Umbilical cord (tissue), 2 donors: ENCODE measurements around the gene TCERG1. TPM values are rescaled to one million over a fixed set of nuclear protein-coding genes. Genes with fewer than 3 reads are reported as not detected.
A peak's percentile ranks its signal among the peaks of the same experiment; 100 is the strongest.
"Not testable (repeated sequence)": the region's sequence is repeated elsewhere in the genome, so short reads cannot be mapped to it uniquely, and the experiment has no call there.

Experiments
- DNase-seq: peaks from one replicate; pipeline ENCODE4 v3.0.0-alpha.2; 2015; ENCODE audit warnings: low spot score
- total RNA-seq: library from RNA; depleted of rRNA; stranded (reverse); fragments of >200 nt; gene quantifications from one replicate; pipeline ENCODE4 v1.2.3, GENCODE V29; 2014; ENCODE audit warnings: low replicate concordance; ENCODE audit not compliant: insufficient read depth

The TCERG1 gene
- total RNA-seq, 1 donor from 2014 or later, result 105 TPM

DNA sequence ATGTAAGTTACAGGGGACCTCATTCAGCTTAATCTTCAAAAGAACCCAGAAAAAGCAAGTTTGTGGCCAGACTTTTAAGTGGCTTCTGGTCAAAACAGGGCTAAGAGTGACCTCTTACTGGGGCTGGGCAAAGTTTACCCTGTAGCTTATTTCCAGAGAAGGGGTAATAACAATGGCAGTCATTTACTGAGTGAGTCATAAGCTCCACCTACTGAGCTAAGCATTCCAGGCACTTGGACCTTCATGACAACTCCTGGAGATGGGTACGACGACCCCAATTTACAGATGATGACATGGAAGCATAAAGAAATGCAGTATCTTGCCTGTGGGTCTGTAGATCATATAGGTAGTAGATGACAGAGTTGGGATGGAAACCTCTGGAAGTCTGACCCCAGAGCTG, 73.6 kb downstream of the TCERG1 start:
- DNase-seq, result no peak

DNA sequence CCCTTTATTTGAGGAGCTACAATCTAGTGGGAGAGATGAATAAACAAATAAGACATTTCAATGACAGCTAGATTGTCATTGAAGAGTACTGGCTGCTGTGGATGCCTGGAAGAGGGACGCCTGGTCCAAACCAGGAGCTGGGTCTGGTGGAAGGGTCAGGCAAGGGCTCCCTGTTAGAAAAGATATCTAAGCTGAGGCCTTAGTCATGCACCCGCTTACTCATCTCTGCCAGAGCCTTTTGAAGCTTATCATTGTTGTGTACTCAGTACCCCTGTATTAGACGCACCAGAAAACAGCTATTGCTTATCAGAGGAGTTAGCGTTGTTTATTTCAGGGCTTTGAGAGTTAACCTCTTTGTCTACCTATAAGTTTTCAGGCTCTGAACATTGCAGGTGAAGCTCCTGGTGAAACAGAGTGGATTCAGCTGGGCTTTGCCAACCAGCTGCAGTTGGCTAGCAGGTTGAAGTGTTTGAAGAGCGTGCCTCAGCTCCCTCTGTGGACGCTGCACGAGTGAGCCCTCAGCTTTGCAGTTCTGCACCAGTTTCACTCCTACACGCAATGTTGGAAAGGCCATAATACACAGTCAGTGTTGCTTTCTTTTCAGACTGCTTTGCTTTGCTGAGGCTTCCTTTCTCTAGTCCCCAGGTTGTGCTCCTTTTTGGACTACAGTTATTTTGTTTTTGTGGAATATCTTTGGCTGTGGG, 74.4 kb downstream of the TCERG1 start:
- peak; percentile 3 for DNase-seq

DNA sequence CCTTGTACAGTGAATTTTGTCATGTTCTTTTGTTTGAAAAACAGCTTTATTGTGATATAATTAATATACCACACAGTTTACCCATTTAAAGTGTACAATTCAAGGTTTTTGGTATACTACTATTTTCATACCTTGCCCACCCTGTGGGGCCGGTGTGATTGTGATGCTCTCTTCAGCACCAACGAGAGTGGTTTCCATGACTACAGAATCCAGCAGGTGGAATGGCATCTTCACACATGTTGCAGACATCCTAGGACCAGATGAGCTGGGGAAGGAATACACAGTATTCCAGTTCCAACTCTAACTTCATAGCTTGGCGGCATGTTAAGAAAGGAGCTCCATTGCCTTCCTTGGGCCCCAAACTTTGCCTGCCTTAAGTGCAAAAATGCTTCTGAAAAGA, 76.6 kb downstream of the TCERG1 start:
- DNase-seq, result no peak

DNA sequence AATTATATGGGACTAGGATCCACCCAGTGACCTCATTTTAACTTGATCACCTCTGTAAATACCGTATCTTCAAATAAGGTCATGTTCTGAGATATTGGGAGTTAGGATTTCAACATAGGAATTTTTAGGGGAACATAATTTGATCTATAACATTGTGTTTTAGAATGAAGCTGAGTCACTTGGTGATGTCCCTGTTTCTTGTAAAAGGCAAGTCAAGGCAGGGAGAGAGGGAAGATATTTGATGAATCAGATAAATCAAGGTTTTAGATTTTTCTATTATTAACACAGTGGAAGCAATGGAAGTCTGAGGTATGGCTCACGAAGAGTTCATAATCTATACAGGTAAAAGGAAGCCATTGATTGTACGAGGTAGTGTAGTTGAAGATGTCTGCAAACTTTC, 80.7 kb downstream of the TCERG1 start:
- DNase-seq, result no peak

DNA sequence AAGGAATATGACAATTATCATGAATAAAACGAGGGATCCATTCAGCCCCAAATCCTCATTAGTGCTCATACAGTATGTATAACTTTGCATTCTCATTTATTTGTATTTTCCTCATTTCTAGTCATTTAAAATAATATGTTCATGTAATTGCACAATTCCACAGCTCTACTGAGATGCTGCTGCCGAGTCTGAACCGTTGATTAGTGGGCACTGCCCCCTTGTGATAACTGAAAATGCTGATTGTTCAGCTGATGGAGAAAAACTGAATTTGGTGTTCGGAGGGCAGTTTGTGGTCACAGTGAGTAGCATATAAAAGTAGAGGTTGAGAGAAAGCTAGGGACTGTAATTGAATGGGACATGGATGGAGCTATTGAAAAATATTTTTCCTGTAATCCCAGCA, 81.1 kb downstream of the TCERG1 start:
- no peak for DNase-seq

DNA sequence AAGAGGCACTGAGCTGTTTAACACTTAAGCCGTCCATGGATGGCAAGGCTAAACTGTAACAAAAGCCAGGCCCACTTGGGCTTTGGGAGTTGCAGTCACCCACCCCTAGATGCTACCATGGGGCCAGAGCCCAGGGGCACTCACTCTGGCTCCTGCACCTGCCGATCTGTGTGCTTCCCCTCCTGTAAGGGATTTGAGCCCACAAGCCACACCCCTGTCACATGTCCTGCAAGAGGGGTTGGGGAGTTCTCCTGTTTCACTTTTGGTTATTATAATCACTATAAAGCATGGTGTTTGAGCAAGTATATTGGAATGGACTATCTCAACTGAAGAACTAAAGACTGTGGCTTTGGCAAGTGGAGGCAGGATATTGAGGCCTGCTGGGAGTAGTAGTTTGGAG, 82.9 kb downstream of the TCERG1 start:
- no peak for DNase-seq

DNA sequence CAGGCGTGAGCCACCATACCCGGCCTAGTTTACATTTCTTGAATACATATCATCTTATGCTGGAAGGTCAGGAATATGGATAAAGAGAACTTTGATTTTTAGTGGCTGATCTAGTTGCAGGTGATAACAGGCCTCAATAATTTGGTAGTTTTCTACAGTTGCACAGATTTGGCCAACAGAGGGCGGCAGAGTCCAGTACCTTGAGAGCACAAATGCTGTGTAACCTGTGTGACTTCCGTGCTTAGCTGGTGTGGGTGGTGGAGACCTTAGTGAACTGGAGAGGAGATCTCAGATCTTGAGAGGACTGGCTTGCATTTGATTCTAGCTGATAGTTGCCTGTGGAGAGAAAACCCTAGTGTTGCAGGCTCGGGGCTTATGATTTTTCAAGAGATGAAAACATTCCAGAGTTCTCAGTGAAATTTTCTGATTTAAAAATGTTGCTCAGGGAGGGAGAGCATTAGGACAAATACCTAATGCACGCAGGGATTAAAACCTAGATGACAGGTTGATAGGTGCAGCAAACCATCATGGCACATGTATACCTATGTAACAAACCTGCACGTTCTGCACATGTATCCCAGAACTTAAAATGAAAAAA, 86.2 kb downstream of the TCERG1 start:
- peak; percentile 79 for DNase-seq

DNA sequence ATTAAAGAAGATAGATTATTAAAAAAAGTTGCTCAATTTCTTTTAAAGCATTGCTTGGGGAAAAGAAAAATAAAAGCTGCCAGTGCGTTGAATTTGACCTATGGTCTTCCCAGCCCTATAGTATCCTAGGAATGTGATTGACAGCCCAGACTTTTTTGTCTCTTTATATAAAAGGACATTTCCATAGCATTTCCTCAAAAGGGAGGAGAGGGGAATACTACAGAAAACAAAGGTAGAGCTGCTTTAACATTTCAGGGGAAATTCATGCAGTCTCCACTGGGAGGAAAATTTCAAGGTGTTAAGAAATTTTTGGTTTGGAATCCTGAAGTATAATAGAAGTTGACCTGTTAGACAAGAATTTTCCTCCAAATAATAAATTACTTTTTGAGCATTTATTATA, 86.7 kb downstream of the TCERG1 start:
- no peak for DNase-seq

DNA sequence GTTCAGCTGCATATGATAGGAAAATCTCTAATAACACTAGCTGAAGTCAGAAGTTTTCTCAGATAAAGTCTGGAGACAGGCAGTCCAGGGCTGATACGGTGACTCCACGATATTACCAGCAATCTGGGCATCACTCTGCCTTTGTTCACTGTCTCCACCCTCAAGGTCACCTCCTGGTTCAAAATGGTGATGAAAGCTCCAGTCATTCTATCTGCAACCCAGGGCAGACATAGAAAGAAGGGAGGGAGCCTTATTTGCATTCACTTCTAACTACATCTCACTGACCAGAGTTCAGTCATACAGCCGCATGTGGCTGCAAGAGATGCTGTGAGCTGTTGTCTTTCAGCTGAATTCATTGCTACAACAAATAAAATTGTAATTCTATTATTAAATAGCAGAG, 91.3 kb downstream of the TCERG1 start:
- no peak for DNase-seq

DNA sequence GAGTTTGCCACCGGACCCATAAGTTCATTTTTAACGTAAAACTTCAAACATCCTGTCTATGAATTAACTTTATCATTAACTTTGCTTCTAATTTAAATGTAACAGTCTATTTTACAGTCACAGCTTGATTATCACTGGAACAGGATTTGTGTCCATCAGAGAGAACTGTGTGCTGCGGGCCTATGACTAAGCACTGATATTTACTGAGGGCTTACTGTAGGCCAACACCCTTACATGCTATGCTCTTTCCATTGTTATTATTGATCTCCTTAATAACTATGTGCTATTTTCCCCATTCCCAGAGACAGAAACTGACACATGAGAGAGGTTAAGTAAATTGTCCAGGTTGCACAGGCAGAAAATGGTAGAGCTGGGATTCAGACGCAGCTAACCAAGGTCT, 92.8 kb downstream of the TCERG1 start:
- no peak for DNase-seq

DNA sequence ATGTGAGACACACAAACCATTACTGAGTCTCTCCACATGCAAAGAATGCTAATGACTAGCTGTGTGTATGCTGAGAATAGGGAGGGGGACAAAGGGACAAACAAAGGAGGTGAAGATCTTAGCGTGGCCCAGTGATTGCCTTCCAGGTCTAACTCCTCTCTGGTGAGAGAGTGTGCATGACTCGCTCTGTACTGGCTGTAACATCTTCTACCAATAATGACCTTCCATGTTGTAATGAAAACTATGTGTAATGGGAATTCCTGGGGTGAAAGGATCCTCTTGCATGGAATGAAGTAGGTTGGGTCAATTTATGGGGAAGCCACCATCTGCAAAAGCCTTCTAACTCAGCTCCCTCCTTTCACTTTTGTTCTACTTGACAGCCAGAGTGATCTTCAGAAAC, 93.3 kb downstream of the TCERG1 start:
- DNase-seq, result no peak

DNA sequence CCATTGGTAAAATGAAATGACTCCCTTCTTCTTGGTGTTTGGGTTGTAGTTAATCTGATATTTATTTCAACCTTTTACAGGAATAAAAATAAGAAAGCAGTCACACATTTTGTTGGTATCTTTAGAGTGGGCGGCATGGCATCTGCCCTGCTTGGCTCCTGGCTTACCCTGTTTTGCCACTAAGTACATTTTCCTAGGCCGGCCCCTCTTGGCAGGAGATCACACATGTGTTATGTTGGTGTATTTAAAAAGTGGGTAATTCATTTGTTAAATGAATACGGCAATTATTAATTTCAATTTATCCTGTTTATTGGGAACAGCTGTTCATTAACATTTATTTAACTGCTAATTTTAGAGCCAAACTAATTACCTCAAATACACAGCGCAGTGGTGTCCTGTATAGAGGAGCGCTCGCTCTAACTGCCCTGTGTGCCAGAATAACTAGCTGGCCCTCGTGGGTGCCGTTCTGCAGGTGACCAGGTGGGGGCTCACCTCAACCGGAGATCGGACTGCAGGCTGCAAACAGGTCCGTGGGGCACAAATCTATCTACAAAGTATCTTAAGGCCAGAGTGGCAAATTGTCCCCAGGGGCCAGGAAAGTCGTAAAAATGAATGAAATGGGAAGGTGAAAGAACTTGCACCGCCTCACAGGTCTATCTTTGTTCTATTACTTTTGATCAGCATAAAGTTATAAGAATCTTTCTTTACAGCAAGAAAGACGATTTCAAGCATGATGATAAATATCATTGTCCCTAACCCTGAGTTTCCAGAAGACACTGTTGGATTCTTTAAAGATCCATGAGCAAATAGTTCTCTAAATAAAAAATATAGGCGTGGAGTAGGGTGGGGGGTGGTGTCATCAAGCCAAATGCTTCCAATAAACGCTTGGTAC, 95.1 kb downstream of the TCERG1 start:
- DNase-seq, result peak; percentile 70

DNA sequence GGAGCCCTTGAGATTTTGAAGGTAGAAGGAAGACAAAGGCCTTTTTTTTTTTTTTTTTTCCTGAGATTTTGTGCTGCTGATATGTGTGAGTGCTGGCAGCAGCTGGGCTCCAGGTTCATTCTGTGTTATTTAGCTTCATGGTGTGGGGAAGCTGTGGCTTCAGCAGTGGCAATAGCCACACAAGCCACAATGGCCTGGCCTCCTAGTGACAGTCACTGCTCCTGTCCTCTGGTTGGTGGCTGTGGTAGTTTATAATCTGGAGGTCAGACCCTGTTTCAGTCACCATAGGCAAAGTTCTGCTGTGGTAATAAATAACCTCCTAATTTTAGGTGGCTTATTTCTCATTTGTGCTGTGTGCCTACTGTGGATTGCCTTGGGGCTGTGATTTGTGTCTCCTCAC, 97.1 kb downstream of the TCERG1 start:
- no peak for DNase-seq

DNA sequence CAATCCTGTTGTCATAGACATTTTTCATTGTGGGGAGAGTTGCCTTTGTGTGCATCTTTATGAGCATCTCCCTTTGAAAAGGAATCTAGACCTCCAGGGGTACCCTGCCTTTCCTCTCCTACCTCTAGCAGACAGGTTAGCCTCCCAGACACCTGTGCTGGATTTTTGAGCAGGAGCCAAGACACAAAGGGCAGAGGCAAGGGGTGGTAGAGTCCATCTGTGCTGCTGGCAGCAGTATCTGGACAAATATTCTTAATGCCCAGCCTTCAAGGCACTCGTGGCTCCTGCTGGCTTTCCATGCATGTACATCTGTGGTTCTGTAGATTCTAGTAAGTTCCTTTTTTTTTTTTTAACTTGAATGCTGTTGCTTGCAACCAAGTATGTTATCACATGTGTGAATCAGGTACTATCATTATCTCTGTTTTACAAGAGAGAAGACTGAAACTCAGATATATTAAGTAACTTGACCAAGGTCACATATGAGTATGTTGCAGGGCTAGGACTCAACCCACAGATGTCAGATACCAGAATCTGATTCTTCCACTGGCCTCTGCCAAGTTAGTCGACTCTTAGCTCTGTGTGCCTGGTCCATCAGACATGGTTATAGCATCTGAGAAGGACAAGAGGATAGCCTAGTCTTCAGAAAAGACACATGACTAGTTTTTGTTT, 101.8 kb downstream of the TCERG1 start:
- no peak for DNase-seq

DNA sequence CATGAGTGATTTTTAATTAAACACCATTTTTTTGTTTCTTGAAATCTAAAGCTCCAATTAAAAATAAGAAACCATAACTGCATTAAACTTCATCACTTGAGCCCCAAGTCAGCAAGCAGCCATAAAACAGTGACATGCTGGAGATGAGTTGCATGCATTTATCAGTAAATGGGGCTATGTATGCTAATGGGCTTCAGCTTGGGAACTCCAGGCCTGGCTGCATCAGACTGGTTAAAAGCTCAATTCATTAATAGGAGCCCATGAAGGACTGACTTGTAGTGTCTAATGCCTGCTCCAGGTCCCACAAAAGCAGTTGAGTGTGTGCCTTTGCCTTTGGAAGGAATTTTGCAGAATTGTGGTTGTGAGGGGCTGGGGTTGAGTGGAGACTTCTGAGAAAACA, 102.5 kb downstream of the TCERG1 start:
- no peak for DNase-seq

DNA sequence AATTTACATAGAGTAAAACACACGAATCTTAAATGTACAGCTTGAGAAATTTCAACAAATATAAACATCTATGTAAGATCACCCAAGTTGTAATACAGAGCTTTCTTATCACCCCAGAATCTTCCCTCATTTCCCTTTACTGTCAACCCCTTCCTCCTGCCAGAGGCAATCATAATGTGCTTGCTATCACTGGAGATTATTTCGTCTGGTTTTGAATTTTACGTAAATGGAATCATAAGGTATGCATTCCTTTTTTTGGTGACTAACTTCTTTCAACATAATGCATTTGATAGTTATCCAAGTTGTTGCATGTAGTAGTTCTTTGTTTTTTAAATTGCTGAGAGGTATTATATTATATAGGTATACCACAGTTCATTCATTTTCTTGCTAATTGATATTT, 106.3 kb downstream of the TCERG1 start:
- DNase-seq, result no peak

DNA sequence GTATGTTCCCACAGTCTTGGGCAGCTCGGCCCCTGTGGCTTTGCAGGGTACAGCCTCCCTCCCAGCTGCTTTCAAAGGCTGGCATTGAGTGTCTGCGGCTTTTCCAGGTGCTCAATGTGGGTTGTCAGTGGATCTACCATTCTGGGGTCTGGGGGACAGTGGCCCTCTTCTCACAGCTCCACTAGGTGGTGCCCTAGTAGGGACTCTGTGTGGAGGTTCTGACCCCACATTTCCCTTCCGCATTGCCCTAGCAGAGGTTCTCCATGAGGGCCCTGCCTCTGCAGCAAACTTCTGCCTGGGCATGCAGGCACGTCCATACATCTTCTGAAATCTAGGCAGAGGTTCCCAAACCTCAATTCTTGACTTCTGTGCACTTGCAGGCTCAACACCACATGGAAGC, 109.8 kb downstream of the TCERG1 start:
- DNase-seq, result not testable (repeated sequence)

DNA sequence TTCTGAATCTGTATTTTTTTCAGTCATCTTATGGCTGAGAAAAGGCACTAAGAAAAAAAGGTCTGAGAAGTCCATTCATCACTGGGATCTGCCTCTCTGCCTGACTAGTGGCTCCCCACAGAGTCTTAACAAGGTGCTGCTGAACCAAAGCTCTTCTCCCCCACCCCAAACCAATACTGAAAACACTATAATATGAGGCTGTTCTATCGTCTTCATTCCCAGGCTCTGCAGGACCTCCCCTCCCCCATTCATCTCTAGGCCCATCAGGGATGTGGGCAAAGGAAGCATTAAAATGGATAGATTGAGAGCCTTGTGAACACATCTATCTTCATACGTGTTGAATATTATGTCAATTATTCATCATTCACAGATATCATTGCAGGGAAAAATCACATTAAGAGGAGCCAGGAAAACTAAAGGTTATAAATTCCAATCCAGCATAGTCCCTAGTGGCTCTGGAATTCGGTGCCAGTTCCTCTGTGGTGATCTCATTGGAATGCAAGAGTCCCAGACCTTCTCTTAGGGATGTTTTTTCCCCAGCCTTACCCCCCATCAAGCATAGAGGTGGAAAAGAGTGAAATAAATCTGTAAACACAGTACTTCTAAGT, 113.2 kb downstream of the TCERG1 start:
- peak; percentile 27 for DNase-seq
